Measurements from ENCODE around the gene CALR. TPM values are rescaled to one million over a fixed set of nuclear protein-coding genes. Genes with fewer than 3 reads are reported as not detected.

Gene CALR
- total RNA-seq, 1 experiment from 2014 or later, result 1,274 TPM

DNA sequence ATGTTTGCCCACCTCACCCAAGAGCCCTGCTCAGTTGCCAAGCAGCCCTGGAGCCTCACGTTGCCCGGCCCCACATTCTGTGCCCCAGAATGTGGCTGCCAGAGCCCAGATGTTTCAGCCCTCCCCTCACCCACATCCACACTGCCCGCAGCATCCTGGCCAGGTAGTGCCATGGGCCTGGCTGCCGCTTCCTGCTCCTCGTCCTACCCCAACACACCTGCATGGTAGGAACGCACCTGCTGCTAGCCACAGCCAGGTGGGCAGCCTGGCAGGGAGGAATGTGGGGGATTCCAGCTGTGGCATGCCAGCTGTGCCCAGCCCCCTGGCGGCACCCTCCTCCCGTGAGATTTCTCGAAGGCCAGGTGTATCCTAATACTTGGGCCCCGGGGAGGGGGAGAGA, 49.4 kb downstream of the CALR start:
- in situ Hi-C loops (cut with HindIII; ENCODE audit: low pct_unique_long_range_greater_than_20kb, low sequenced_read_pairs), result no loop called here
- no peak for DNase-seq (ENCODE audit: low read depth, low spot score)

DNA sequence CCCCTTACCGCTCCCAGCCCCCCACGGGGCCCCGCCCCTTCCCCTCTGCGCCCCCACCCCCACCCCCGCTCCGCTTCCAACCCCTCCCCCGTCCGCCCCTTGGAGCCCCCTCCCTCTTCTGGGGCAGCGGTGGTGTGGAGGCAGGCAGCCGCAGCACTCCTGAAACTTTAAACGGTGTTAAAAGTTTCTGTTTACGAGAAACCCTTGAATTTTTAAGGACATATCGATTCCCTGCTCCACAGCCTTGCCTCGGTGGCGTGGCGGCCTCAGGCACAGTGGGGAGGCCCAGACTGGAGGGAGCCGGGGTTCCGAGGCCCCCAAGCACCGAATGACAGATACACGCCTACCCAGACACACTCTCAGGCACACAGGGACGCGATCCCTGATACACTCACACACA, 52.0 kb downstream of the CALR start:
- in situ Hi-C loops (cut with HindIII; ENCODE audit: low pct_unique_long_range_greater_than_20kb, low sequenced_read_pairs), result no loop called here
- DNase-seq (ENCODE audit: low read depth, low spot score), result no peak

DNA sequence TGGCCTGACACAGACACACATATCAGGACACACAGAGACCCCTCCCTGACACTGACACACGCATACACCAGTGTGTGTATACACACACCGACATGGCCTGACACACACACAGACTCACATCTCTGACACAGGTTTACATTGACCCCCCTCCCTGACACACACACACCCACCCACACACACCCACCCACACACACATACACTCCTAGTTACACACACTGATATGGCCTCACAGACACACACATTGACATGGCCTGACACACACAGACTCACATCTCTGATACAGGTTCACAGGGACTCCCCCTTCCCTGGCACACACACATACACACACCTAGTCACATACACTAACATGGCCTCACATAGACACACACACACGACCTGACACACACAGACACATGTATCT, 52.4 kb downstream of the CALR start:
- in situ Hi-C loops (cut with HindIII; ENCODE audit: low pct_unique_long_range_greater_than_20kb, low sequenced_read_pairs), result no loop called here
- no peak for DNase-seq (ENCODE audit: low read depth, low spot score)

DNA sequence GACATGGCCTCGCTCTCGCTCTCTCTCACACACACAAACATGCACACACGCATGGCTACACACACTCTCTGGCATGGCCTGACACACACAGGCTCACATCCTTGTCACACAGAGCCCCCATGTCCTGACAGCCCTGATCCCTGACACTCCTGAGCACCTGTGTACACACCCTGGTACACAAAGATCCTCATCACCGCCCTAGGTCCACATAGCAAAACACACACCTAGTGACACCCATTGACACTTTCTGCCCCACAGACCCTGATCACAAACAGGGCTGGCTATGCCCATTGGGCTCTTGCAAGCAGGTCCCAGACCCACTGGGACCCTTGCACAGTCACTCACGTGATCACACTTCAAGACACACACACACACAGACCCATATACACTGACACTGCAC, 52.9 kb downstream of the CALR start:
- DNase-seq (ENCODE audit: low read depth, low spot score), result no peak
- in situ Hi-C loops (cut with HindIII; ENCODE audit: low pct_unique_long_range_greater_than_20kb, low sequenced_read_pairs), result no loop called here

DNA sequence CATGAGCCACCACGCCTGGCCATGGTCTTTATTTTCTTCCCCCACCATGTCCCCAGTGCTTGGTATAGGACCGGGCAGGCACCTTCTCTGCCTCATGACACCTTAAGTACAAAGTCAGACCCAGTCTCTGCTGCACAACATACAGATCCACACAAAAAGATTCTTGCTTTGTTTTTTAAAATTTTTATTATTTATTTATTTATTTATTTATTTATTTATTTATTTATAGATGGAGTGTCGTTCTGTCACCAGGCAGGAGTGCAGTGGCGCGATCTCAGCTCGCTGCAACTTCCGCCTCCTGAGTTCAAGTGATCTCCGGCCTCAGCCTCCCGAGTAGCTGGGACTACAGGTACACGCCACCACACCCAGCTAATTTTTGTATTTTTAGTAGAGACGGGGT, 54.3 kb downstream of the CALR start:
- DNase-seq (ENCODE audit: low read depth, low spot score), result no peak
- in situ Hi-C loops (cut with HindIII; ENCODE audit: low pct_unique_long_range_greater_than_20kb, low sequenced_read_pairs), result no loop called here

DNA sequence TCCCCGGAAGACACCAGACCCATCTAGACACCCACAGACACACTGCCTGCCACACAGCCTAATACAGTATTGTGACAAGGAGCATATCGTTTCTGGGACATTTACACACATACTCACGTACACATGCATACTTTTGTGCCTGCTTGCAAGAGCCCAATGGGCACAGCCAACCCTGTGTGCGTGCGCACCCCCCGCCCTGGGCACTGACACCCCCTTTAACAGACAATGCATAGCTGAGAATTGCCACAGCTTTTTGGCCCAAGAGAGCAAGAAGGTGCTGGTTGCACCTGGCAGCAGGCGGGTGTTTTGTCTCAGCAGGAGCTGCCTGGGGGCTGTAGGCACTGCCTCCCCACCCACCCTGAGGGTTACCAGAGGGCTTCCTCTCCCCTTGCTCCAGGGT, 55.2 kb downstream of the CALR start:
- no peak for DNase-seq (ENCODE audit: low read depth, low spot score)
- in situ Hi-C loops (cut with HindIII; ENCODE audit: low pct_unique_long_range_greater_than_20kb, low sequenced_read_pairs), result no loop called here

Small RNAs within 50 kb of the gene (small RNA-seq; reads per million reads assigned to genes)
- gene MIR5695, result 0 reads per million in 2 experiments
- 0.02 to 0.05 reads per million in 2 experiments for gene MIR6515

Other genes starting within 250 kb of the CALR start
- gene FBXW9, start 242.0 kb upstream of the CALR start, total RNA-seq (2014; rRNA removed; shearing (Covaris generic)), result 6.1 and 8.6 TPM in 2 replicates
- 13.9 and 18.2 TPM in 2 replicates for gene TNPO2, start 214.7 kb upstream of the CALR start, total RNA-seq (2014; rRNA removed; shearing (Covaris generic))
- gene TRIR, start 203.9 kb upstream of the CALR start, total RNA-seq (2014; rRNA removed; shearing (Covaris generic)), result 180 and 188 TPM in 2 replicates
- gene GET3, start 201.1 kb upstream of the CALR start, total RNA-seq (2014; rRNA removed; shearing (Covaris generic)), result 100 and 120 TPM in 2 replicates
- not detected in 2 replicates for gene BEST2, start 186.8 kb upstream of the CALR start, total RNA-seq (2014; rRNA removed; shearing (Covaris generic))
- 4.9 and 5.7 TPM in 2 replicates for gene HOOK2, start 163.1 kb upstream of the CALR start, total RNA-seq (2014; rRNA removed; shearing (Covaris generic))
- 30.1 and 30.7 TPM in 2 replicates for gene JUNB, start 147.1 kb upstream of the CALR start, total RNA-seq (2014; rRNA removed; shearing (Covaris generic))
- gene PRDX2, start 136.8 kb upstream of the CALR start, total RNA-seq (2014; rRNA removed; shearing (Covaris generic)), result not detected in 2 replicates
- gene THSD8, start 136.5 kb upstream of the CALR start, total RNA-seq (2014; rRNA removed; shearing (Covaris generic)), result 4.7 TPM in 1 of 2 replicates, not detected in the other
- gene RNASEH2A, start 132.0 kb upstream of the CALR start, total RNA-seq (2014; rRNA removed; shearing (Covaris generic)), result 27.6 and 29.2 TPM in 2 replicates
- gene RTBDN, start 104.0 kb upstream of the CALR start, total RNA-seq (2014; rRNA removed; shearing (Covaris generic)), result 0.21 and 1.6 TPM in 2 replicates
- gene MAST1, start 100.1 kb upstream of the CALR start, total RNA-seq (2014; rRNA removed; shearing (Covaris generic)), result 1.9 and 2.3 TPM in 2 replicates
- gene DNASE2, start 57.2 kb upstream of the CALR start, total RNA-seq (2014; rRNA removed; shearing (Covaris generic)), result 74.1 and 75.9 TPM in 2 replicates
- 0.24 TPM in 1 of 2 replicates, not detected in the other for gene KLF1, start 51.4 kb upstream of the CALR start, total RNA-seq (2014; rRNA removed; shearing (Covaris generic))
- 14.2 and 20.5 TPM in 2 replicates for gene GCDH, start 47.4 kb upstream of the CALR start, total RNA-seq (2014; rRNA removed; shearing (Covaris generic))
- gene SYCE2, start 19.3 kb upstream of the CALR start, total RNA-seq (2014; rRNA removed; shearing (Covaris generic)), result 0.50 and 0.64 TPM in 2 replicates
- gene FARSA, start 4.9 kb upstream of the CALR start, total RNA-seq (2014; rRNA removed; shearing (Covaris generic)), result 42.1 and 44.7 TPM in 2 replicates
- 126 and 134 TPM in 2 replicates for gene RAD23A, start 7.3 kb downstream of the CALR start, total RNA-seq (2014; rRNA removed; shearing (Covaris generic))
- 39.6 and 45.7 TPM in 2 replicates for gene GADD45GIP1, start 18.6 kb downstream of the CALR start, total RNA-seq (2014; rRNA removed; shearing (Covaris generic))
- not detected in 2 replicates for gene DAND5, start 31.0 kb downstream of the CALR start, total RNA-seq (2014; rRNA removed; shearing (Covaris generic))
- 4.2 and 4.9 TPM in 2 replicates for gene NFIX, start 56.9 kb downstream of the CALR start, total RNA-seq (2014; rRNA removed; shearing (Covaris generic))
- gene LYL1, start 164.2 kb downstream of the CALR start, total RNA-seq (2014; rRNA removed; shearing (Covaris generic)), result not detected in 2 replicates
- 32.9 and 36.8 TPM in 2 replicates for gene TRMT1, start 178.1 kb downstream of the CALR start, total RNA-seq (2014; rRNA removed; shearing (Covaris generic))
- gene NACC1, start 179.7 kb downstream of the CALR start, total RNA-seq (2014; rRNA removed; shearing (Covaris generic)), result 38.9 and 44.2 TPM in 2 replicates
- gene STX10, start 211.8 kb downstream of the CALR start, total RNA-seq (2014; rRNA removed; shearing (Covaris generic)), result 22.0 and 26.1 TPM in 2 replicates
- 7.8 and 8.5 TPM in 2 replicates for gene IER2, start 211.8 kb downstream of the CALR start, total RNA-seq (2014; rRNA removed; shearing (Covaris generic))

All from SK-MEL-5 (cell line).